RWPE2 (cell line): ENCODE results near the gene HABP2.

ENCODE experiments used
- ATAC-seq: fragments of 200-7000 bp; cut with Tn5 transposase; 3 replicates; pipeline ENCODE4 v1.9.1; 2021; ENCODE audit warnings: low read depth
- DNase-seq: peaks from one replicate; pipeline ENCODE4 v3.0.0-alpha.2; 2020; ENCODE audit warnings: low spot score
- H3K27ac ChIP-seq: fragments of 450-650 bp; 2 replicates; pipeline ENCODE4 v1.5.1; 2017; ENCODE audit warnings: mild to moderate bottlenecking; ENCODE audit not compliant: poor library complexity, severe bottlenecking
- H3K27me3 ChIP-seq: fragments of 250-450 bp; sonication (Bioruptor Pico); 2 replicates; pipeline ENCODE4 v1.5.1; 2021; ENCODE audit warnings: mild to moderate bottlenecking, moderate library complexity; ENCODE audit not compliant: insufficient read depth, poor library complexity, severe bottlenecking
- H3K36me3 ChIP-seq: fragments of 250-450 bp; sonication (Bioruptor Pico); 2 replicates; pipeline ENCODE4 v1.5.1; 2020; ENCODE audit warnings: low read depth, mild to moderate bottlenecking, moderate library complexity
- H3K4me1 ChIP-seq: fragments of 250-450 bp; sonication (Bioruptor Pico); 2 replicates; pipeline ENCODE4 v1.5.1; 2021; ENCODE audit warnings: mild to moderate bottlenecking, moderate library complexity; ENCODE audit not compliant: insufficient read depth, poor library complexity, severe bottlenecking
- H3K4me3 ChIP-seq: fragments of 250-450 bp; sonication (Bioruptor Pico); 2 replicates; pipeline ENCODE4 v1.5.1; 2021; ENCODE audit warnings: mild to moderate bottlenecking, moderate library complexity; ENCODE audit not compliant: severe bottlenecking
- H3K9me3 ChIP-seq: fragments of 250-450 bp; sonication (Bioruptor Pico); 2 replicates; pipeline ENCODE4 v1.5.1; 2021; ENCODE audit warnings: mild to moderate bottlenecking, moderate library complexity; ENCODE audit not compliant: severe bottlenecking
- TF ChIP-seq, protein P1 (sequence below): fragments of 450-650 bp; IDR thresholded peaks from one replicate; pipeline ENCODE4 v1.5.1; 2017; ENCODE audit warnings: mild to moderate bottlenecking, moderate library complexity; ENCODE audit not compliant: poor library complexity, severe bottlenecking

HABP2 gene

DNA sequence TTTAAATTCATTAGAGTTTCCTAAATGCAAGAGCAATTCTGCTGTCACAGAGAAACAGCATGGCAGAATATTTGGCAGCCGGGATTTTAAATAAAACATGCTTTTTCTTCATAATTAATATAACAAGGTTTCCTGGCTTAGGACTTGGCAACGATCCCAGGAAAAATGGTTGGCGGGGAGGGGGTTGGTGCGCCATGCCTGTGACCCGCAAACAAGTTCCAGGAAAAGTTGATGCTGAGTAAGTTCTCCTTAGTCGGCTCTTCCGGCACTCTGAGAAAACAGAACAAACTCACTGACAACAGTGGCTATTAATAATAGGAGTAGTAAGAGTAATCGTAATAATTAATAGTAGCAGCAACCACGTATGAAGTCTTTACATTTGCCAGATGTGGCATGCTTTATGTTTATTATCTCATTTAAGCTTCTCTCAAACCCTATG lies 4.6 kb downstream of the HABP2 start:
- DNase-seq (no peak), ATAC-seq (no peak)
- no peaks in the 10 kb centered on the region for H3K4me1 ChIP-seq
- H3K4me3 ChIP-seq: no peak overlapping the region
- no peak overlapping the region for H3K27ac ChIP-seq
- no peaks in the 10 kb centered on the region for H3K9me3 ChIP-seq
- TF ChIP-seq, protein P1, sequence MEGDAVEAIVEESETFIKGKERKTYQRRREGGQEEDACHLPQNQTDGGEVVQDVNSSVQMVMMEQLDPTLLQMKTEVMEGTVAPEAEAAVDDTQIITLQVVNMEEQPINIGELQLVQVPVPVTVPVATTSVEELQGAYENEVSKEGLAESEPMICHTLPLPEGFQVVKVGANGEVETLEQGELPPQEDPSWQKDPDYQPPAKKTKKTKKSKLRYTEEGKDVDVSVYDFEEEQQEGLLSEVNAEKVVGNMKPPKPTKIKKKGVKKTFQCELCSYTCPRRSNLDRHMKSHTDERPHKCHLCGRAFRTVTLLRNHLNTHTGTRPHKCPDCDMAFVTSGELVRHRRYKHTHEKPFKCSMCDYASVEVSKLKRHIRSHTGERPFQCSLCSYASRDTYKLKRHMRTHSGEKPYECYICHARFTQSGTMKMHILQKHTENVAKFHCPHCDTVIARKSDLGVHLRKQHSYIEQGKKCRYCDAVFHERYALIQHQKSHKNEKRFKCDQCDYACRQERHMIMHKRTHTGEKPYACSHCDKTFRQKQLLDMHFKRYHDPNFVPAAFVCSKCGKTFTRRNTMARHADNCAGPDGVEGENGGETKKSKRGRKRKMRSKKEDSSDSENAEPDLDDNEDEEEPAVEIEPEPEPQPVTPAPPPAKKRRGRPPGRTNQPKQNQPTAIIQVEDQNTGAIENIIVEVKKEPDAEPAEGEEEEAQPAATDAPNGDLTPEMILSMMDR: no peak
- H3K36me3 ChIP-seq: no peaks in the 10 kb centered on the region
- H3K27me3 ChIP-seq: no peaks in the 10 kb centered on the region

DNA sequence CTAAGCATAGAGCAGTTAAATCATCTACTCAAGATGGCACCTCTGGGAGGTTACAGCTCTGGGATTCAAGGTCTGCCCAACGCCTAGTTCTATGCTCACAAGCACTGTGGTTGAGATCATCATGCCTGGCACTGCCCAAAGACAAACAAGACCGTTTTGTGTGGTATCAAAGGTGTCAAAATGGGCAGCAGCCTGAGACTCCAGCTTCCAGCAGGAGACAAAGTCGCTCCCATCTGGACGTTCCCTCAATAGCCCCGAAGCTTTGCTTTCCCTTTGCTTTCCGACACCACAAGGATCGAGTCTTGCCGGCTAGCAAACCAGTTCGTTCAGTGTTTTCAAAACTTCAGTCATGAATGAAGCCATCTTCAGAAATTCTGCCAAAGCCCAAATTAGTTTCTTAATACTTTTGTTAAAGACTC lies 5.1 kb downstream of the HABP2 start:
- Histone ChIP-seq H3K36me3 (no peaks in the 10 kb centered on the region), H3K4me1 (no peaks in the 10 kb centered on the region), H3K27me3 (no peaks in the 10 kb centered on the region), H3K9me3 (no peaks in the 10 kb centered on the region), H3K27ac (no peak overlapping the region), H3K4me3 (no peak overlapping the region)
- DNase-seq (no peak), ATAC-seq (no peak)
- TF ChIP-seq, protein P1: no peak

DNA sequence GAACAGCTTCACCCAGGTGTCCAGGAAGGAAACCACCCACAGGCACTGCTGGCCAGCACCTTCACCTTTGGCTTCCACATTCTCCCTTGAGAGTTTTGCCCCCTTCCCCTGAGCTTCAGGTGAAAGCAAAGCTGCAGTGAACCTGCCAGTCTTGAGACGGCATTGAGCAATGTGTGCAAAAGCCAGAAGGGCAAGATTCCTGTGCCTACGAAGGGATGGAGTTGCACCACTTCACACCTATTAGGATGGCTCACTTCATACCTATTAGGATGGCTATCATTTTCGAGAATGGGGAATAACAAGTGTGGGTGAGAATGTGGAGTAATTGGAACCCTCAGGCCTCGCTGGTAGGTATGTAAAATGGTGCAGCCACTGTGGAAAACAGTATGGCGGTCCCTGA lies 7.2 kb downstream of the HABP2 start:
- no peak overlapping the region for H3K4me3 ChIP-seq

DNA sequence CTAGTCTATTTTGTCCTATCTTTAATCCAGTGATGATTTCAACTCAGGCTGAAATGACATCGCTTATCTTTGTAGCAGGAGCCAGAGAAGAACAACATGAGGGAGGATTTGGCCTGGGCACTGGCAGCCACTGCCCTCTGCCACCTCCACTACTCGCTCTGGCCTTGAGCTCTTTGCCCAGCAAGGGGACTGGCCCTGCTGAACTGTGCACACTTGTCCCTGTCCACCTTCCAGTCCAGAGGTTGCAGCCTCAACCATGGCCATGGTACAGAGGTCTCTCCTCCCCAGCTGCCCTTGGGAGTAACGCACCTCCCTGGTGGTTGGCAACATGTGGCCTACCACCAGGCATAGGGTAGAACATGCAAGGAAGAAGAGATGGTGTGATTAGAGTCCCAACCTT lies 8.4 kb downstream of the HABP2 start:
- no peaks in the 10 kb centered on the region for H3K27me3 ChIP-seq
- no peaks in the 10 kb centered on the region for H3K4me1 ChIP-seq
- H3K9me3 ChIP-seq: no peaks in the 10 kb centered on the region
- H3K4me3 ChIP-seq: no peak overlapping the region
- DNase-seq (no peak), ATAC-seq (no peak)
- no peak overlapping the region for H3K27ac ChIP-seq
- TF ChIP-seq, protein P1: no peak
- H3K36me3 ChIP-seq: no peaks in the 10 kb centered on the region

More for the DNA sequence above, 7.2 kb downstream of the HABP2 start:
- no peaks in the 10 kb centered on the region for H3K27me3 ChIP-seq
- DNase-seq: no peak
- ATAC-seq: no peak
- no peak overlapping the region for H3K27ac ChIP-seq
- H3K4me1 ChIP-seq: no peaks in the 10 kb centered on the region
- TF ChIP-seq, protein P1: no peak
- H3K36me3 ChIP-seq: no peaks in the 10 kb centered on the region
- H3K9me3 ChIP-seq: no peaks in the 10 kb centered on the region

DNA sequence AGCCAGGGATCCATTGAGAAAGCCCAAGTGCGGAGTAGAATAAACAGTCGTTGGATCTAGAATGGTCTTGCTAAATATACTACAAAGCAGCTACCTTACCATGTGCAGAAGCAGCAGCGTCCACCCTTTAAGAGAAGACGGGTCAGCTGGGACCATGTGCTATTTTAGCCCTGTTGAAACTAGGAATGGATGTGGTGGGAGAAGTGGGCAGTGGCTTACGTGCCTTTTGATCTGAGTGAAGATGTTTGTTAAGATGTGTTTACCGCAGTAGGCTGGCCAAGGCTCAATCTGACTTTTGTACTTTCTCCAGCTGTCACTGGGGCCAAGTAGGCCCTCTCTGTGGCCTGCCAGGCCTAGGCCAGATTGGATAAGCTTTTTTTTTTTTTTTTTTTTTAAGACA lies 9.2 kb downstream of the HABP2 start:
- H3K4me1 ChIP-seq: no peaks in the 10 kb centered on the region
- H3K36me3 ChIP-seq: no peaks in the 10 kb centered on the region
- H3K9me3 ChIP-seq: no peaks in the 10 kb centered on the region
- no peaks in the 10 kb centered on the region for H3K27me3 ChIP-seq
- no peak overlapping the region for H3K27ac ChIP-seq
- TF ChIP-seq, protein P1: no peak
- ATAC-seq: no peak
- DNase-seq: no peak
- no peak overlapping the region for H3K4me3 ChIP-seq
